ENCODE data around the gene SSR1. TPM values are rescaled to one million over a fixed set of nuclear protein-coding genes. Genes with fewer than 3 reads are reported as not detected.
"Not testable (repeated sequence)": the region's sequence is repeated elsewhere in the genome, so short reads cannot be mapped to it uniquely, and the experiment has no call there.

Gene SSR1
- total and polyA plus RNA-seq, 4 donors, result 43.6 to 115 (median 79.9) TPM

- Histone ChIP-seq H3K27ac (ENCODE audit: low read depth in 1 of 2, low read length in 2 of 2) (no peak overlapping the region), H3K4me3 (ENCODE audit: low read depth in 1 of 3, low read length in 3 of 3) (no peak overlapping the region), H3K4me1 (ENCODE audit: control insufficient read depth in 4 of 4, insufficient read depth in 4 of 4, low read length in 3 of 4) (peaks cover 4 to 27% (median 19%) of the 10 kb centered on the region in 4 donors), H3K9ac (ENCODE audit: low read depth in 1 of 2, low read length in 2 of 2) (no peak overlapping the region), H3K36me3 (ENCODE audit: control insufficient read depth in 4 of 4, insufficient read depth in 3 of 4, low read depth in 1 of 4, low read length in 3 of 4) (no peaks in the 10 kb centered on the region), H3K9me3 (ENCODE audit: control insufficient read depth in 4 of 4, low read length in 3 of 4) (no peaks in the 10 kb centered on the region), H3K27me3 (ENCODE audit: control insufficient read depth in 4 of 4, insufficient read depth in 4 of 4, low read length in 3 of 4) (no peaks in the 10 kb centered on the region)
- WGBS, result 95% methylated on average over 15 of the region's 15 CpGs
- no peak for DNase-seq (ENCODE audit: low spot score)
- TF ChIP-seq CTCF (IDR thresholded peaks at IDR 0.05; ENCODE audit: low read depth, low read length, missing input control) (no peak), TAF1 (conservative IDR thresholded peaks at IDR 0.05) (no peak), RAD21 (IDR thresholded peaks at IDR 0.05) (no peak), EGR1 (IDR thresholded peaks at IDR 0.05; ENCODE audit: low read depth in 2 of 2) (no peak), REST (IDR thresholded peaks at IDR 0.05) (no peak), FOXA2 (IDR thresholded peaks at IDR 0.05) (no peak)
- TF ChIP-seq, protein P1, sequence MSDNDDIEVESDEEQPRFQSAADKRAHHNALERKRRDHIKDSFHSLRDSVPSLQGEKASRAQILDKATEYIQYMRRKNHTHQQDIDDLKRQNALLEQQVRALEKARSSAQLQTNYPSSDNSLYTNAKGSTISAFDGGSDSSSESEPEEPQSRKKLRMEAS (IDR thresholded peaks at IDR 0.05), result no peak
Observed at GRCh38 chr6:7264041-7264440, 49.0 kb downstream of the SSR1 start.

GRCh38 chr6:7263519-7263805 is 49.5 kb downstream of the SSR1 start:
- H3K36me3 ChIP-seq (ENCODE audit: control insufficient read depth in 4 of 4, insufficient read depth in 3 of 4, low read depth in 1 of 4, low read length in 3 of 4); H3K4me3 ChIP-seq (ENCODE audit: low read depth in 1 of 3, low read length in 3 of 3); H3K9ac ChIP-seq (ENCODE audit: low read depth in 1 of 2, low read length in 2 of 2); H3K27me3 ChIP-seq (ENCODE audit: control insufficient read depth in 4 of 4, insufficient read depth in 4 of 4, low read length in 3 of 4); H3K27ac ChIP-seq (ENCODE audit: low read depth in 1 of 2, low read length in 2 of 2); DNase-seq (ENCODE audit: low spot score); H3K9me3 ChIP-seq (ENCODE audit: control insufficient read depth in 4 of 4, low read length in 3 of 4): not testable (repeated sequence)
- 90% methylated on average over 9 of the region's 9 CpGs for WGBS
- H3K4me1 ChIP-seq (ENCODE audit: control insufficient read depth in 4 of 4, insufficient read depth in 4 of 4, low read length in 3 of 4), result peaks cover 4 to 27% (median 19%) of the 10 kb centered on the region in 4 donors

GRCh38 chr6:7262746-7263518 is 50.1 kb downstream of the SSR1 start:
- Histone ChIP-seq H3K36me3 (ENCODE audit: control insufficient read depth in 4 of 4, insufficient read depth in 3 of 4, low read depth in 1 of 4, low read length in 3 of 4) (no peaks in the 10 kb centered on the region), H3K27me3 (ENCODE audit: control insufficient read depth in 4 of 4, insufficient read depth in 4 of 4, low read length in 3 of 4) (no peaks in the 10 kb centered on the region), H3K4me3 (ENCODE audit: low read depth in 1 of 3, low read length in 3 of 3) (no peak overlapping the region), H3K4me1 (ENCODE audit: control insufficient read depth in 4 of 4, insufficient read depth in 4 of 4, low read length in 3 of 4) (peaks cover 4 to 27% (median 19%) of the 10 kb centered on the region in 4 donors), H3K9me3 (ENCODE audit: control insufficient read depth in 4 of 4, low read length in 3 of 4) (no peaks in the 10 kb centered on the region), H3K9ac (ENCODE audit: low read depth in 1 of 2, low read length in 2 of 2) (no peak overlapping the region), H3K27ac (ENCODE audit: low read depth in 1 of 2, low read length in 2 of 2) (no peak overlapping the region)
- no peak for TF ChIP-seq NR2F2 (IDR thresholded peaks at IDR 0.05)
- no peak for TF ChIP-seq REST (IDR thresholded peaks at IDR 0.05)
- TF ChIP-seq TAF1 (conservative IDR thresholded peaks at IDR 0.05), result no peak
- WGBS, result 91% methylated on average over 16 of the region's 16 CpGs
- no peak for DNase-seq (ENCODE audit: low spot score)

Measured in liver (tissue), 9 donors.